Mucosa of descending colon (tissue), 3 donors: ENCODE data around the gene SHMT2. TPM values are rescaled to one million over a fixed set of nuclear protein-coding genes. Genes with fewer than 3 reads are reported as not detected.

ENCODE experiments used
- ATAC-seq: fragments of 200-7000 bp; cut with Tn5 transposase; one replicate; pipeline ENCODE4 v1.9.1; 2020; ENCODE audit warnings: mild to moderate bottlenecking, moderate library complexity
- DNase-seq, 3 donors: peaks; one replicate each; pipeline ENCODE4 v3.0.0-alpha.2; 2020
- H3K36me3 ChIP-seq: fragments of 200-600 bp; one replicate; pipeline ENCODE4 v1.8.0; 2021; ENCODE audit warnings: low read depth, mild to moderate bottlenecking
- H3K4me1 ChIP-seq: fragments of 200-600 bp; one replicate; pipeline ENCODE4 v1.8.0; 2021; ENCODE audit warnings: low read depth, mild to moderate bottlenecking
- H3K4me3 ChIP-seq: fragments of 200-600 bp; one replicate; pipeline ENCODE4 v1.8.0; 2021; ENCODE audit warnings: mild to moderate bottlenecking
- H3K9me3 ChIP-seq: fragments of 200-600 bp; one replicate; pipeline ENCODE4 v1.8.0; 2021; ENCODE audit warnings: mild to moderate bottlenecking
- intact Hi-C, 2 donors: fragments of 100-400 bp; cut with DNase I in 1 of 2; cut with micrococcal nuclease in 1 of 2; formaldehyde crosslinking; loops; one replicate each; pipeline versions ENCODE4 v1.11.0 to v1.11.1; 2022; cut with DNase I, micrococcal nuclease
- total RNA-seq, 3 donors: library from RNA; stranded (reverse); fragmentation: NEBNext Ultra II Directional in 2 of 3; extraction: Animal tissue kit (Norgen Biotek cat#: 25700) in 2 of 3; gene quantifications; one replicate each; pipeline versions ENCODE4 v1.2.1 to v1.2.4, GENCODE V29; 2021 to 2023
- TF ChIP-seq, protein P1 (sequence below): fragments of 200-600 bp; IDR thresholded peaks from one replicate; pipeline ENCODE4 v1.8.0; 2022; ENCODE audit warnings: antibody characterized with exemption, mild to moderate bottlenecking
- donor health status: DM: no; HTN: no; CAD: no; lungs with moderate emphysema.
- donor health status: DM: no; HTN: no; CAD: no.
- donor health status: DM: no; HTN: yes; CAD: no.

Gene SHMT2
- total RNA-seq, 3 donors from 2014 or later: 34.7 to 67.4 (median 40.9) TPM

DNA sequence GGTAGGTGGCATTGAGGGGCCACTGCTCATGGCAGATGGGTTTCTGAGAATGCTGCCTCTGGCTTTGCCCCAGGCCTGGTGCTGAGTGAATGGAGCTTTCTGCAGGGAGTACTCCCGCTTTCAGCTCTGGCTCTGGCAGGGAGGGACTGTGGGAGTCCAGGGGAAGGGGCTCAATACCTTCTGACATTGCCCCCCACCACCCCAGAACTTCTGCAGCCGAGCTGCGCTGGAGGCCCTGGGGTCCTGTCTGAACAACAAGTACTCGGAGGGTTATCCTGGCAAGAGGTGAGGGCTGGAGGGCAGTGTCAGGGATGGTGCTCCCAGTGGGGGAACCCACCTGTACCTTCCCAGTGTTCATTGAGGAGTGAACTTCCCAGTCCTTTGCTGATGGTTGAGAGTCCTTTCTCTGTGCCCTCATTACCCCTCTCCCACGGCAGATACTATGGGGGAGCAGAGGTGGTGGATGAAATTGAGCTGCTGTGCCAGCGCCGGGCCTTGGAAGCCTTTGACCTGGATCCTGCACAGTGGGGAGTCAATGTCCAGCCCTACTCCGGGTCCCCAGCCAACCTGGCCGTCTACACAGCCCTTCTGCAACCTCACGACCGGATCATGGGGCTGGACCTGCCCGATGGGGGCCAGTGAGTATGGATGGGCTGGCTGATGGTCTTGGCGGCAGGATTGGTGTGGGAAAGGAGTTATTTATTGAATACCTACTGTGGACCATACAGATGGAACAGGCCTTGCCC is 1.9 kb downstream of the SHMT2 start:
- Histone ChIP-seq H3K36me3 (no peaks in the 10 kb centered on the region), H3K4me3 (no peak overlapping the region), H3K4me1 (peaks cover 16% of the 10 kb centered on the region), H3K9me3 (no peaks in the 10 kb centered on the region)
- intact Hi-C loops: no loop called here
- TF ChIP-seq, protein P1, sequence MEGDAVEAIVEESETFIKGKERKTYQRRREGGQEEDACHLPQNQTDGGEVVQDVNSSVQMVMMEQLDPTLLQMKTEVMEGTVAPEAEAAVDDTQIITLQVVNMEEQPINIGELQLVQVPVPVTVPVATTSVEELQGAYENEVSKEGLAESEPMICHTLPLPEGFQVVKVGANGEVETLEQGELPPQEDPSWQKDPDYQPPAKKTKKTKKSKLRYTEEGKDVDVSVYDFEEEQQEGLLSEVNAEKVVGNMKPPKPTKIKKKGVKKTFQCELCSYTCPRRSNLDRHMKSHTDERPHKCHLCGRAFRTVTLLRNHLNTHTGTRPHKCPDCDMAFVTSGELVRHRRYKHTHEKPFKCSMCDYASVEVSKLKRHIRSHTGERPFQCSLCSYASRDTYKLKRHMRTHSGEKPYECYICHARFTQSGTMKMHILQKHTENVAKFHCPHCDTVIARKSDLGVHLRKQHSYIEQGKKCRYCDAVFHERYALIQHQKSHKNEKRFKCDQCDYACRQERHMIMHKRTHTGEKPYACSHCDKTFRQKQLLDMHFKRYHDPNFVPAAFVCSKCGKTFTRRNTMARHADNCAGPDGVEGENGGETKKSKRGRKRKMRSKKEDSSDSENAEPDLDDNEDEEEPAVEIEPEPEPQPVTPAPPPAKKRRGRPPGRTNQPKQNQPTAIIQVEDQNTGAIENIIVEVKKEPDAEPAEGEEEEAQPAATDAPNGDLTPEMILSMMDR: no peak
- ATAC-seq (no peak), DNase-seq (peak in 2 of 3 donors; percentile 26 to 47)

DNA sequence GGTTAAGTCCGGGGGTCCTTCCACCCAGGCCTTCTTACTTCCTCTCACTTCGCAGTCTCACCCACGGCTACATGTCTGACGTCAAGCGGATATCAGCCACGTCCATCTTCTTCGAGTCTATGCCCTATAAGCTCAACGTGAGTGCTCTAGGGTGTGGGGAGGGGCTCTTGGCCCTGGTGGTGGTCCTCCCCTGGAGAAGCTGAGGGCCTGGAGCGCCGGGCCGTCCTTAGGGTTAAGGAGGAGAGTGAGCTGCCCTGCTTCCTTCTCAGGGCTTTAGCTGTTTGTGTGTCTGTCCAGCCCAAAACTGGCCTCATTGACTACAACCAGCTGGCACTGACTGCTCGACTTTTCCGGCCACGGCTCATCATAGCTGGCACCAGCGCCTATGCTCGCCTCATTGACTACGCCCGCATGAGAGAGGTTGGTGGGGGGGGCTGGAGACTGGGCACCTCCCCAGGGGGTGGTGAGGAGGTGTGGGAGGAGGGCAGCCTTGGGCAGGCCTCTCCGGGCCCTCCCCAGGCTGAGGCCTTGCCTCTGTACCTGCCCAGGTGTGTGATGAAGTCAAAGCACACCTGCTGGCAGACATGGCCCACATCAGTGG is 2.7 kb downstream of the SHMT2 start:
- no peak for ATAC-seq
- Histone ChIP-seq H3K4me3 (no peak overlapping the region), H3K36me3 (no peaks in the 10 kb centered on the region), H3K9me3 (no peaks in the 10 kb centered on the region), H3K4me1 (peaks cover 12% of the 10 kb centered on the region)
- DNase-seq: peak in 2 of 3 donors; percentile 21 to 46
- intact Hi-C loops: no loop called here
- TF ChIP-seq, protein P1: no peak

DNA sequence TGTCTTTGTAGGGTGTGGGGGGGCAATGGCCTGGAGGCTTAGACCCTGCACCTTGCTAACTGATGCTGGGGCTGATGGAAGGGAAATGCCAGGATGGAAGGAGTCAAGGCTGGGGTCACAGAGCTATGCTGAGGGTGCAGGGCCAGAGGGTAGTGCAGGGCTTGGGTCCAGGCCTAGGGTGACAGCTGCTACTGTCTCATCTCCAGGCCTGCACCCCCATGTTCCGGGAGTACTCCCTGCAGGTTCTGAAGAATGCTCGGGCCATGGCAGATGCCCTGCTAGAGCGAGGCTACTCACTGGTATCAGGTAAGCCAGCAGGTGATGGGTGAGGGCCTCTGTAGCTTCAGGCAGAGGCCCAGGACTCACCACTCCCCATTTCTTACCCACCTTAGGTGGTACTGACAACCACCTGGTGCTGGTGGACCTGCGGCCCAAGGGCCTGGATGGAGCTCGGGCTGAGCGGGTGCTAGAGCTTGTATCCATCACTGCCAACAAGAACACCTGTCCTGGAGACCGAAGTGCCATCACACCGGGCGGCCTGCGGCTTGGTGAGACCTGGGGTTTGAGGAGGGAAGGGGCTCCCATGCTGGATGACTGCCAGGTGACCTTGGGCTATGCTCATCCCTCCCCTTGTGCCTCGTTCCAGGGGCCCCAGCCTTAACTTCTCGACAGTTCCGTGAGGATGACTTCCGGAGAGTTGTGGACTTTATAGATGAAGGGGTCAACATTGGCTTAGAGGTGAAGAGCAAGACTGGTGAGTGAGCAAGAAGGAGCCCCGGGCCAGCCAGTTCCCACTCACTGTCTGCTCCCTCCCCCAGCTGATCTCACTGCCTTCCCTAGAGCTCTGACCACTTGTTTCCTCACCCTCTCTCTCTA is 4.1 kb downstream of the SHMT2 start:
- peaks cover 23% of the 10 kb centered on the region for H3K4me1 ChIP-seq
- intact Hi-C loops: no loop called here
- no peaks in the 10 kb centered on the region for H3K9me3 ChIP-seq
- DNase-seq (peak in 2 of 3 donors; percentile 24 to 53), ATAC-seq (no peak)
- TF ChIP-seq, protein P1: no peak
- H3K36me3 ChIP-seq: no peaks in the 10 kb centered on the region
- H3K4me3 ChIP-seq: no peak overlapping the region

DNA sequence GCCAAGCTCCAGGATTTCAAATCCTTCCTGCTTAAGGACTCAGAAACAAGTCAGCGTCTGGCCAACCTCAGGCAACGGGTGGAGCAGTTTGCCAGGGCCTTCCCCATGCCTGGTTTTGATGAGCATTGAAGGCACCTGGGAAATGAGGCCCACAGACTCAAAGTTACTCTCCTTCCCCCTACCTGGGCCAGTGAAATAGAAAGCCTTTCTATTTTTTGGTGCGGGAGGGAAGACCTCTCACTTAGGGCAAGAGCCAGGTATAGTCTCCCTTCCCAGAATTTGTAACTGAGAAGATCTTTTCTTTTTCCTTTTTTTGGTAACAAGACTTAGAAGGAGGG is 4.7 kb downstream of the SHMT2 start:
- Histone ChIP-seq H3K4me3 (no peak overlapping the region), H3K36me3 (no peaks in the 10 kb centered on the region), H3K4me1 (peaks cover 29% of the 10 kb centered on the region), H3K9me3 (no peaks in the 10 kb centered on the region)
- intact Hi-C loops: no loop called here
- TF ChIP-seq, protein P1: no peak
- peak in 1 of 3 donors; percentile 5 for DNase-seq
- no peak for ATAC-seq

DNA sequence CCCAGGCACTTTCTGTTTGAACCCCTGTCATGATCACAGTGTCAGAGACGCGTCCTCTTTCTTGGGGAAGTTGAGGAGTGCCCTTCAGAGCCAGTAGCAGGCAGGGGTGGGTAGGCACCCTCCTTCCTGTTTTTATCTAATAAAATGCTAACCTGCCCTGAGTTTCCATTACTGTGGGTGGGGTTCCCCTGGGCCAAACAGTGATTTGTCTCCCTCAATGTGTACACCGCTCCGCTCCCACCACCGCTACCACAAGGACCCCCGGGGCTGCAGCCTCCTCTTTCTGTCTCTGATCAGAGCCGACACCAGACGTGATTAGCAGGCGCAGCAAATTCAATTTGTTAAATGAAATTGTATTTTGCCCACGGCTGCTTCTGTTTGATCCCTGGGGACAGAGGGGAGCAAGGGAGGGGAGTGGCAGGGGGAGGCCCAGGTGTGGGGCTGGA is 5.1 kb downstream of the SHMT2 start:
- H3K9me3 ChIP-seq: no peaks in the 10 kb centered on the region
- ATAC-seq (no peak), DNase-seq (peak in 2 of 3 donors; percentile 16 to 40)
- no peaks in the 10 kb centered on the region for H3K36me3 ChIP-seq
- intact Hi-C loops: no loop called here
- TF ChIP-seq, protein P1: no peak
- peaks cover 33% of the 10 kb centered on the region for H3K4me1 ChIP-seq
- no peak overlapping the region for H3K4me3 ChIP-seq
